ENCODE measurements around the gene ZNF503.

Gene ZNF503, protein sequence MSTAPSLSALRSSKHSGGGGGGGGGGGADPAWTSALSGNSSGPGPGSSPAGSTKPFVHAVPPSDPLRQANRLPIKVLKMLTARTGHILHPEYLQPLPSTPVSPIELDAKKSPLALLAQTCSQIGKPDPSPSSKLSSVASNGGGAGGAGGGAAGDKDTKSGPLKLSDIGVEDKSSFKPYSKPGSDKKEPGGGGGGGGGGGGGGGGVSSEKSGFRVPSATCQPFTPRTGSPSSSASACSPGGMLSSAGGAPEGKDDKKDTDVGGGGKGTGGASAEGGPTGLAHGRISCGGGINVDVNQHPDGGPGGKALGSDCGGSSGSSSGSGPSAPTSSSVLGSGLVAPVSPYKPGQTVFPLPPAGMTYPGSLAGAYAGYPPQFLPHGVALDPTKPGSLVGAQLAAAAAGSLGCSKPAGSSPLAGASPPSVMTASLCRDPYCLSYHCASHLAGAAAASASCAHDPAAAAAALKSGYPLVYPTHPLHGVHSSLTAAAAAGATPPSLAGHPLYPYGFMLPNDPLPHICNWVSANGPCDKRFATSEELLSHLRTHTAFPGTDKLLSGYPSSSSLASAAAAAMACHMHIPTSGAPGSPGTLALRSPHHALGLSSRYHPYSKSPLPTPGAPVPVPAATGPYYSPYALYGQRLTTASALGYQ

DNA sequence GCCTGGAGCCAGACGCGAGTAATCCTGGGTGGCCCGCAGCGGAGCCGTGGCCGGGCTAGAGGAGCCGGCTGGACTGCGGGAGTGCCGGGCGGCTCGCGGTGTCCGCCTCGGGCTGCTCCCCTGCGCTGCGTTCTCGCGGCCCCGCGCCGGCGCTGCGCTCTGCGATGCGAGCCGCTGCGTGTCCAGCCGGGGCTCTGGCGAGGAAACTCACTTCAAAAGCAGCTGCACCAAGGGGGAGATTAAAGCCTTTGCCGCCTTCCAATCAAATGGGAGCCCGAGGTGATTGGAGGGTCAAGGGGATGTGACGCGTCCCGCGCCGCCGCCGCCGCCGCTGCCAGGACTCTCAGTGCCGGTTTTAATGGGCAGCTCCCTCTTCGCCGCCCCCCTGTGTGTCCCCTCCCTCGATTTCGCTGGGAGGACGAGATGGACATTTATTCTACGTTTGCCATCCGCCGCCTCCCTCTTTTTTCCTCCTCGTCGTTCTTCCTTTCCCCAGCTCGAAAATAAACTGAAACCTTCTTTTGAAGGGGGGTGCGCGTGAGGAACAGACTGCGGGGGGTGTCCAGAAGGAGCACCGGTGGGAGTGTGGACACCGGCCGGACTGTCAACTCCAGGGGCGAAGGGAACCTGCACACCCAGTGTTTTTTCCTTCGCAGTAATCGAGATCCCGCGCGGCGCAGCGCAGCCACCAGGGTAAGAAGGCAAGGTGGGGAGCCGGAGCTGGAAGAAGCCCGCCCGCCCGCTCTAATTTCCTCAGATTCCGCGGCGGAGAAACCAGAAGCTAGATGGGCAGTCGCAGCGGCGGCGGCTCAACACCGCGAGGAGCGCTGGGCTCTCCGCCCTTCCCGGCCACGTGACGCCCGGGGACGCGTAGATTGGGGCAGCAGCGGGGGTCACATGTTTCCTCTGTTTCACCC is at the start of gene ZNF503:
TSS of gene ZNF503 (minus strand) at position 196 of the 917 bp plus-strand sequence. CDS start 345 bp downstream, outside the sequence.
- DNase-seq = peak; percentile 97

DNA sequence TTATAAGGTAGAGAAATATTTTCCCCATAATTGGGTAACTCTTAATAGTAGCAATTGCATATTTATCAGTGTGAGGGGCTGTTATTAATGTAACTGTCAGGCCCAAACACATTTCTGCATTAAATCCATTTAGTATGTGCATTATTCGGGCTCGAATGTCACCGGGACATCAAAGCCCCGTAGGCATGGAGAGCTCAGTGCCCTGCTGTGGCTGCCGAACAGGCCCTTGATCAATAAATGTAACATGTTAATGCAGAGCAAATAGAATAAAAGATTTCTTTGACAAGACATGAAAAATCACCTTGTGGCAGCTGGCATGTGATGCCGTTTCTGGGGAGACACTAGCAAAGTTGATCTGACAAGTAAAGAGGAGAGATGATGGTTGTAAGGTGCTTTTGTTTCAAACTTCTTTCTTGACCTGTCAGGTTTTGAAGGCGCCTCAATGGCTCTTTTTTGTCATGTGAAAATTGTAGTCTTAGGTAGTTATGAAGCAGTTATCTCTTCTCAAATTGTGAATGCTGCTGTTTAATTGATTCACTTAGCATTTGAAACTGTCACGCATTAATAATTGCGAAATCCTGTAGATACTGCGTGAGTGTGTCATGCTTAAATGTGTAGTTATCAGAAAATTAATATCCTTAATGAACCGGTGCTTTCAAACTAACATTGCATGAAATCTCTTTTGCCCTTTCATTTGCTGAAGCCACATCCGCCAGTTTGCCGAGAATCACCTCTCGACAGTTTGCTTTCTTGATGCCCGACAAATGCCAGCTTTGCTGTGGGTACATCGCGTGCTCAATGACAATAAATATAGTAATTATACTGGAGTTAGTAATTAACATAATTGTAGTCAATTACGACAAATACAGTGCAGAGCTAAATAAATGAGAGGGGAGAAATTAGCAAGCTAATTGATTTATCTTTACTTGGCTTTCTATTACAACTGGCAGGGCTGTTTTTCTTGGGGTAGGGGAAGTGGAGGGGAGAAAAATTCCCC is 49.4 kb upstream of the ZNF503 start:
- no peak for DNase-seq

DNA sequence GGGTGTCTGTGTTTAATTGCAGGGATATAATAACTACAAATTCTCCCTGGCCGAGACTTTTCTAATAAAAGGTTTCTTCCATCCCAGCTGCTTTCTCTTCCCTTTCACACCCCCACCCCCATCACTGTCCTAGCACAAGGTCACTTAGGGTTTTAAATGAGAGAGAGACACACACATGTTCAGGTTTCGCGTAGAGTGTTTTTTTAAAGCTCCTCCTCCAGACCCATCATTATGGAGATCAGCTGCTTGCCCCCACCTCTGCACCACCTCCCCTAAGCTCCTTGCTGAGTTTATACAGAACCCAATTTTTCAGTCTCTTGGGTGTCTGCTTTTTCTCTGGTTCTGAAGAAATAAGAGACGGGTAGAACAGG is 48.5 kb upstream of the ZNF503 start:
- DNase-seq = no peak

DNA sequence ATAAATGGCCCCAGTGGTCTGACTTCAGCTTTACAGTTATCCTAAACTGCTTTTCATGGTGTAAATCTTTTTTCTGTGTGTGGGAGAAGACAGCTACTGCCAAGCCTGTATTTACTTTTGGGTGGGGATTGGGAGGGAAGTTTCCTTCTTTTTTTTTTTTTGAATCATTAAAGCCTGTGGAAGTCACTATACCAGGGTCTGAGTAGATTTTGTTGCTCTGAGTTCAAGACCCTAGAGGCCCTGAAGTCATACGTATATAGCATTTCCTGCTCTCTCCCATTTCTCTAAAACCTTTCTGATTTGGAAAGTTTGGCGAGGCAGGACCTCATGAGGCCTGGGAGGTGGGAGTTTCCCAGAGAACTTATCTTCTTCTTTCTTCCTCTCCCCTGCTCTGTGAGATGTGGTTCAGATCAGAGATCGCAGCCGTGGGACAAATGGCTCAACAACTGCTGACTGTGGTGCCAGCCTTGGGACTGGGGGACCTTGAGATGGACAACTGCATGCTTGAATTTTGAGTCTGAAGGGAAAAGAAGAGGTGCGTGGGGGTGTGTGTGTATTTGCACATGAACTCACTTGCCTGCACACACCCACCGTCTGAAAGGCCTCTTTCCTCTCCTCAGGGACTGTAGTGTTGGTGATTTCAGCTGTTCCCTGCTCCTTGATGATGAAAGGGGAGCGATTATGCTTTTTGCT is 48.0 kb upstream of the ZNF503 start:
- no peak for DNase-seq

DNA sequence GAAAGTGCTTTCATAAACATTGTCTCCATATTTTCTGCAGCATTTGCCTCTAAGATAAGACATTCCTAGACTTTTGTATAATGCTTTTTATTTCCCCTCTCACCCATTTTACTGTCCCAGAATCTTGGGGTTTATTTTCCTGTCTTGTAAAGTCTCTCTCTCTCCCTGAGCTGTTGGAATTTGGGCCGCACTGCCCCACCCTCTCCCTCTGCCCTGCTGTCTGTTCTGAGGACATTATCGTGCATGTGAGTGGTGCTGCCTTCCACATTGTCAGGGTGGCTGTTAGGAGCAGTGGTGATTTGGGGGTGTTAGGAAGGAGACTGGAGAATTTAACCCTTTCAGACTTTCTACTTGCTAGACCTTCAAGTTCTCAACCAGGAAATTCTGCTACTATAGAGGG is 46.6 kb upstream of the ZNF503 start:
- no peak for DNase-seq

DNA sequence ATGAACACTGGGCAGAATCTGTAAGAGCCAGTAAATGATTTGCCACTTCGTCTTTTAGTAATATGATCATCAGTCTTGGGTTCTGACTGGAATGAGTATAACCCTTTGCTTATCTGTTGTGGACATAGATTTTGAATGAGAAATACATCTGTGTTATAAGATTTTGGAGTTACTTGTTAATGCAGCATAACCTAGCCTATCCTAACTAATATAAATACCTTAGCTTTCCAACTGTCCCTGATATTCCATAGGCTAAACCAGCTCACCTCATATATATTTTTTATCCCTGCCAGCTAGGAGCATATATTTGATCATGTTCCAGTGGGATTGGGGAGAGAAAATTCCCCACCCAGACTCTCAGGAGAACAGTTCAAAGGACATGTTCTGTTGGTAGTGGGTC is 44.9 kb upstream of the ZNF503 start:
- DNase-seq = no peak

DNA sequence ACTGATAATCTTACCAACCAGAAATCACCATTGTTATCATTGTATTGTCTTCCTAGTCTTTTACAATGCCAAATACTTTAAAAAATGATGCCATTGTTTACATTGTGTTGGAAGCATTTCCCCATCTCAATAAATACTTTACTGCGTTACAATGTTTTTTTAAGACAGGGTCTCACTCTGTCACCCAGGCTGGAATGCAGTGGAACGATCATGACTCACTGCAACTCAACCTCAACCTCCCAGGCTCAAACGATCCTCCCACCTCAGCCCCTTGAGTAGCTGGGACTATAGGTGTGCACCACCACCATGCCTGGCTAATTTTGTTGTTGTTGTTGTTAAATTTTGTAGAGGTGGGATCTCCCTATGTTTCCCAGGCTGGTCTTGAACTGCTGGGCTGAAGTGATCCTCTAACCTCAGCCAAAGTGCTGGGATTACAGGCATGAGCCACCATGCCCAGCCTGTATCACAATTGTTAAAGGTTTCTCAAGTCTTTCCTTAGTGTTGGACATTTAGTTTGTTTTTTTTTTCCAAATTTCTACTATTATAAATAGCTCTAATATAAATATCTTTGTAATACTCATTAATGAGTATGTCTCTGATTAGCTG is 43.3 kb upstream of the ZNF503 start:
- peak; percentile 39 for DNase-seq

DNA sequence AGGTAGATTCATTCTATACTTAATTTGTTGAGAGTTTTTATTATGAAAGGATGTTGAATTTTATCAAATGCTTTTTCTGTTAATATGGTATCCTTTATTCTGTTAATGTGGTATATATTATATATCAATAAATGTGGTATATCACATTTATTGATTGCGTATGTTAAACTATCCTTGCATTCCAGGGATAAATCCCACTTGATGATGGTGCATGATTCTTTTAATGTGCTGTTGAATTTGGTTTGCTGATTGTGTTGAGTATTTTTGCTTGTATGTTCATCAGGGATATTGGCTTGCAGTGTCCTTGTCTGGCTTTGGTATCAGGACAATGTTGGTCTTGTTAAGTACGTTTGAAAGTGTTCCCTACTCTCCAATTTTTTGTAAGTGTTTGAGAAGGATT is 41.8 kb upstream of the ZNF503 start:
- DNase-seq = no peak

DNA sequence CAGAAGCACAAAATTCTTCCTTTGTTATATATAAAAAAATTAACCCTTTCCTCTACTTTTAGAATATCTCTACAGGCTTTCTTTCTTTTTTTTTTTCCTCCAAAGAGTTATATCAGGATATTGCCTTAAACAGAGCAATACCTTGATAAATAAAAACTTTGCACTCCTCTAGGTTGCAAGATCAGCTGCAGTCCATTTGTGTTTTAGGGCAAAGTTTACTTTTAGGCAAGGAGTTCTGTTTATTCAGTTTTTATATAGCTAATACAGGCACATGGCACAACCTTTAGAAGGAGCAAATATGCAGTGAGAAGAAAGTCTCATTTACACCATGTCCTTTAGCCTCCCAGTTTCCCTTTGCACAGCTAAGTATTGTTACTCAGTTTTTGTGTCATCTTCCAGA is 40.1 kb upstream of the ZNF503 start:
- DNase-seq = no peak

DNA sequence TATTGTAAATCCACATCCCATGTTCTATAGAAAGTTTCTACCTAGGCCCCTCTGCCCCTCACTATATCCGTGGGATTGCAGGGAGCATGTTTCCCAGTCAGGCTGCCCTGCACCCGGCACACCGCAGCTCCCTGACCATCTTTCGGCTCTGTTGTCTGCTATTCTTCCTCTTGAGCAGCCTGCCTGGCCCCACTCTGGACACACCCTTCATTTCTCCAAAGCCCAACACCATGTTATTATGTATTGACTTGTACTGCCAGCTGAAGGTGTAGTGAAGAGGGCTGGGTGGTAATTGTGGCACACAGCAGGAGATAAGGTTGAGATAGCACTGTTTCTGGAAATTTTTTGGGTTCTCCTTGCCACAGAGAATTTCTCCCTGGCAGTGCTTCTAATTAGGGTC is 39.6 kb upstream of the ZNF503 start:
- DNase-seq = no peak

DNA sequence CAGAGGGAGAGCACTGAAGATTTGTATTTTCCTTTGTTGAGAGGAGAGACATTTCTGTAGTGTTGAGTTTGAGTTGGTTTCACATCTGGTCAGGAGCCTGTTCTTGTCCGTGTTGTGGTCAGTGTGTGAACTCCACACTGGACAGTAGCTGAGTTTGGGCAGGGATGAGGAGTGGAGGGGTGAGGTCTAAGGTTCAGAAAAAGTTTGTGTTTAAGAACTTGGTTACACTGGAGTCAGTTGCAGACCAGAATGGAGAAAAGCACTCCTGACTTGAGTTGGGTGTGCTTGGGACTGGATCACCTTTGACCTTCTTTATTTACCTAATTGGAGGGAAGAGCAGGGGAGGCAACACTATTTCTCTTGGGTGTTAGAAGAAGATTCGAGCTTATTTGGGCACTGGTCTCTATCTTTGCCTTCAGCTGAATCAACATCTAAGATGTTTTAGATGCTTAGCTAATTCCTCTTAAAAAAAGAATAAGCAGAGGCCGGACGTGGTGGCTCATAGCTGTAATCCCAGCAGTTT is 38.8 kb upstream of the ZNF503 start:
- DNase-seq = no peak

DNA sequence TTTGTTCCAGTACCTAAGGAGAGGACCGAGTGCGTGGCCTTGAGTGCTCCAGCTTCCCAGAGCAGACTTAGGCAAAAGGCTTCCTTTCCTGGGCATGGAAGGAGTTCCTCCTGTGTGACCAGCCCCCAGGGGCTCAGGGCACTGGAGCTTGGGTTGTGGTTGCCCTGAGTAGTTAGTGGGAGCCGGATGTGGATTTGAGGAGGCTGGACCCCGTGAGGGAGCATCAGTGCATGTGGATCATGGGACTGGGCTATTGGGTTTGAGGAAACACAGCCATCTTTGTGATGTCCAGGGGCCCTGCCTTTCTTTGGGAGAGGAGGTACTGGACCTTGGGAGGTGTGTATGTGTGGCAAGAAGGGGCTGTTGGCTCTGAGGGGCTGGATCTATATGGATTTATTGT is 38.2 kb upstream of the ZNF503 start:
- DNase-seq = no peak

DNA sequence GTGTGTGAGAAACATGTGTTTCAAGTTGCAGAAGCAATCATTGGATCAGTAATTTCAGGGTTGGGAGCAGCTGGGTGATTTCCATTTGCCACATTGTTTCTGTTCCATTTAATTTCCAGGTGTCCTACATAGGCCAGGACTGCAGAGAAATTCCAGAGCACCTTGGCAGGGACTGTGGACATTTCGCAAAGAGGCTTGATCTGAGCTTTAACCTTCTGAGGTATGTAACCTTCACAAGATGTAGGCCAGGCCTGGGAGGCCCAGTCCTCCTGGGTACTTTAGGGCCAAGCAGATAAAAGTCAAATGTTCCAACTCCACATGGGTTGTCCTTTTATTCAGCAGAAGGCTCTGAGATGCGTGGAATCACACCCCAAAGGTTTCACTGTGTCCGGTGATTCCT is 36.7 kb upstream of the ZNF503 start:
- no peak for DNase-seq

DNA sequence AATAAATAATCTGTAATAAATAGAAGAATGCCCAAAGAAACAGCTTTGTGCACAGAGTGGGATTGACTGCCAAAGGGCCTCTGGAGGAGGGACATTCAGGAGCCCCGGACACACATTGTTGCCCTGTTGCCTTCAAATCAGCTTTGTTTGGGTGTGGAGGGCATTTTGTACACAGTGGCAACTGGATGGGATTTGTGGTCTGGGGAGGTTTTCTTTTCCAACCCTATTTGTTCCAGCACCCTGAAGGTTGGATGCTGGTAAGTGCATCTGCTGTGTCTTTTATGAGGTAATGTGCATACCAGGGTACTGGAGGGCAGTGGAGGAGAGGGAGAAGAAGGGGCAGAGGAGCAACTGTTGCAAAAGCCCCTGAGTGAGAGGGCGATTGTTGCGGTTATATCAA is 36.1 kb upstream of the ZNF503 start:
- no peak for DNase-seq

DNA sequence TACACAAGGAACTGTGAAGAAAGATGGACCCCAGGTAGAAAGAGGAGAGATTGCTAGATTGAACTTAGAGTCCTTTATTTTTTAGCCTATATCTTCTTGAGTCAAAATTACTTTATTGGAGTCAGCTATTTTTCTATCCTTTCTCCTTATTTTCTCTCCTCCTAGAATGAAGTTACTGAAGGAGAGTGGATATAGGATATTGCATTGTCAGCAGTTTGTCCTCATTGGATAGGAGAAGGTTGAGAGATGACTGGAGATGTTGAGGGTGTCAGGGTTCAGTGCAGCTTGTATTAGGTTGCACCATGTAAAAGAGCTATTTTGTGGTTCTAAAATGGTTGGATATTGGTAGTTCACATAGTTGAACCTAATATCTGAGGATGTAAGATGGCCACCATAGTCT is 35.3 kb upstream of the ZNF503 start:
- no peak for DNase-seq

DNA sequence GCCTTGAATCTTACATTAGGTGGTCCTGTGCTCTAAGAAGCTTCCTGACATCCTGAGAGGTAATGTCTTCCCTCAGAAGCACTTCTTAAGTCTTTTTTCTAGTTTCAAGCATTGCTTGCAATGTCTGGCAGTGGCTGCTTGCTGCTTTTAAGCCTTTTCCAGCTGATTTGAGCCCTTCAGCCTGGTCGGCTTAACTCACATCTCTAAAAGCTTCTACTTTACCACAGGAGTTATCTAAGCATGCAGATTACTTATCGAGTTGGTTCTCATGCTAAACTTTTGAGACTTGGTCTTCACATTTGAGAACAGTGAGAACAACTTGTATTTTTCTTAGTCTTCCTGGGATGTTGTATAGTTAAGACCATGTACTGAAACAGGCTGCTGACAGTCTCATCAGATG is 33.7 kb upstream of the ZNF503 start:
- DNase-seq = no peak

DNA sequence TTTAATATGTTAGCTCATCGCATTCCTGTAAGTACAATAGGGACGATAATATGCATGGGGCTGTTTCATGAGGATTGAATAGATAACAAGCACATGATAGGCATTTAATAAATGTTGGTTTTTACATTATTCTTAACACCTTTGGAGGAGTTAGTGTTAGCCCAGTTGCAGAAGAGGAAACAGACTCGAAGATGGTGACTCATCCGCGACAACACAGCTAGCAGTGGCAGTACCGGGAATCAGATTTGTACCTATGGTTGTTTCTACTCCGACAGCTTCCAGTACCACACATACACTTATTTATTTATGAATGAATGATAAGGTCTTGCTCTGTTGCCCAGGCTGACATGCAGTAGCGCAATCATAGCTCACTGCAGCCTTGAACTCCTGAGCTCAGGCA is 32.7 kb upstream of the ZNF503 start:
- no peak for DNase-seq

DNA sequence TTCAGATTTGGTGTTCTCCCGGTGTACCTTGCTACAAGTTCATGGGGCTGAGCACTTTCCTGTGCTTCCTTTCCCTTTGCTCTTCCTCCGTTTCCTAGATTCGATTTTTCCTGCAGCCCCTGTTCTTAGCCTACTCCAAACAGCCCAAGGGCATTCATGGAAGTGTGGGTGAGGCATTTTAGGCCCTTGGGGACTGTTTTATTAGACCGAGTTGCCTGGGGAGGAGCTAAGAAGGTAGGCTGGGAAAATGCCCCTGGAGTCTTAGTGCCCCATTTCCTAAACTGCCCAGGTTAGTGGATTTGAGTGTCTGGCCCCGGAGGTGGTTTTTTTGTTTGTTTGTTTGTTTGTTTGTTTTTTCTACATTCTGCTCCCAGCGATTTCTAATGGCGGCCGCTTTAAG is 31.7 kb upstream of the ZNF503 start:
- no peak for DNase-seq

DNA sequence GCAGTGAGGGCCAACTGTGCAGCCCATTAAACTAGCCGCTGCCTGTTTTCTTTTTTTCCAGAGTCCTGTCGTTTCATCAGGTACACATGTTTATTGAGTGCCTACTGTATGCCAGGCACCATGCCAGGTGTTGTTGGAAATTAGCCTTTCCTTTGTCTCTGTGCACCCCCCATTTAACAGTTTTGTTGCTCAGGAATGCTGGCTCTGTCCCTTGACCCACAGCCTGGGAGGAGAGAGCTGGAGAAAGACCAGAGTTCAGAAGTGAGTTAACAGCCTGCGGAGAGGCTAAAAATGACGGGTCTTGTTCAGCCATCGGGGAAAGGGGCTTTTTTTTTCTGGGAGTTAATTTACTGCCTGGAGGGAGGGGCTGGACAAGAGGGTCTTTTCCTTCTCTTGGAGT is 31.2 kb upstream of the ZNF503 start:
- no peak for DNase-seq

DNA sequence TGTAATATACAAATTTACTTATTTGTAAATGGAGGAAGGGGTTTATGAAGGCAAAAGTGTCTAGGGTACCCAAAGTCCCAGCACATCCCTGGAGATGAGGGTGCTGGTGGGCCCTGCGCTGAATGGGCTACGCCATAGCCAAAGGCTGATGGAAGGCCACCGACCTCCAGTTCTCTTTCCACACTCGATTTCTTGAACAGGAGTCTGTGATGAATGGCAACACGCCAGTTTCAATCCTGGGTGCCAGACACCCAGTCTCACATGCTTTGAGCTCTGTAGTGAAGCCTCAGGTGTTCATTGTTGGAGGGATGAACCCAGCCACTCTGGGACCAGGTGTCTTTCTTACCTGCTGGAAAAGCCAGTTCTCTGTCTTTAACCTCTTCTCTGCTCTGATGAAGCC is 30.6 kb upstream of the ZNF503 start:
- no peak for DNase-seq
